ENCODE measurements around the gene ZNF883. TPM values are rescaled to one million over a fixed set of nuclear protein-coding genes. Genes with fewer than 3 reads are reported as not detected.

Gene ZNF883
- total and polyA plus RNA-seq, 4 donors, result 0.26 to 2.2 (median 0.61) TPM

GRCh38 chr9:113056191-113057106 lies 44.5 kb upstream of the ZNF883 start, which contains the start of gene ZFP37:
Gene ZFP37 (minus strand): TSS chr9:113056724. CDS start chr9:113056688, 36 bp downstream.
- ATAC-seq (ENCODE audit: insufficient read depth, low FRiP score) (peak; percentile 97), DNase-seq (peak; percentile 95 to 99 (median 97))
- Histone ChIP-seq H3K27me3 (ENCODE audit: control insufficient read depth in 3 of 3, insufficient read depth in 3 of 3, low read length in 2 of 3) (peaks cover 4 to 17% (median 12%) of the 10 kb centered on the region in 3 donors), H3K4me3 (peak within 1 kb of the TSS; percentile 56), H3K9me3 (ENCODE audit: control insufficient read depth in 4 of 4, insufficient read depth in 3 of 4, low read length in 3 of 4) (peaks cover 7 to 38% (median 23%) of the 10 kb centered on the region in 4 donors), H3K4me1 (ENCODE audit: control insufficient read depth in 5 of 5, insufficient read depth in 5 of 5, low read length in 5 of 5) (peaks cover 0 to 3% (median 0%) of the 10 kb centered on the region in 5 donors), H3K9ac (ENCODE audit: insufficient read depth in 1 of 2, low read length in 2 of 2) (peak within 1 kb of the TSS; percentile 74 to 88), H3K36me3 (ENCODE audit: control insufficient read depth in 4 of 4, insufficient read depth in 4 of 4, low read length in 4 of 4) (peaks cover 0 to 17% (median 6%) of the 10 kb centered on the region in 4 donors), H3K27ac (ENCODE audit: low read depth in 1 of 2, low read length in 1 of 2) (peak within 1 kb of the TSS; percentile 52 to 75)
- no peak for TF ChIP-seq CTCF (IDR thresholded peaks at IDR 0.05; ENCODE audit: control extremely low read depth, extremely low read depth)
- WGBS, 2 donors, result 3 to 4% methylated on average over 62 of the region's 62 CpGs

GRCh38 chr9:113042884-113043657 lies 31.1 kb upstream of the ZNF883 start:
- Histone ChIP-seq H3K9ac (ENCODE audit: insufficient read depth in 1 of 2, low read length in 2 of 2) (no peak overlapping the region), H3K27ac (ENCODE audit: low read depth in 1 of 2, low read length in 1 of 2) (no peak overlapping the region), H3K4me1 (ENCODE audit: control insufficient read depth in 5 of 5, insufficient read depth in 5 of 5, low read length in 5 of 5) (no peaks in the 10 kb centered on the region), H3K27me3 (ENCODE audit: control insufficient read depth in 3 of 3, insufficient read depth in 3 of 3, low read length in 2 of 3) (no peaks in the 10 kb centered on the region), H3K9me3 (ENCODE audit: control insufficient read depth in 4 of 4, insufficient read depth in 3 of 4, low read length in 3 of 4) (peaks cover 10 to 71% (median 53%) of the 10 kb centered on the region in 4 donors), H3K4me3 (no peak overlapping the region), H3K36me3 (ENCODE audit: control insufficient read depth in 4 of 4, insufficient read depth in 4 of 4, low read length in 4 of 4) (peaks cover 3 to 54% (median 45%) of the 10 kb centered on the region in 4 donors)
- TF ChIP-seq CTCF (IDR thresholded peaks at IDR 0.05; ENCODE audit: control extremely low read depth, extremely low read depth), result no peak
- no peak for DNase-seq
- WGBS, 2 donors, result 93 to 95% methylated on average over 4 of the region's 4 CpGs
- no peak for ATAC-seq (ENCODE audit: insufficient read depth, low FRiP score)

GRCh38 chr9:113026200-113026599 lies 14.2 kb upstream of the ZNF883 start:
- WGBS, 2 donors, result 66 to 78% methylated on average over 1 of the region's 1 CpG
- no peak for ATAC-seq (ENCODE audit: insufficient read depth, low FRiP score)
- no peak for TF ChIP-seq CTCF (IDR thresholded peaks at IDR 0.05; ENCODE audit: control extremely low read depth, extremely low read depth)

More at GRCh38 chr9:113026200-113026599, 14.2 kb upstream of the ZNF883 start:
- no peaks in the 10 kb centered on the region for H3K36me3 ChIP-seq (ENCODE audit: control insufficient read depth in 4 of 4, insufficient read depth in 4 of 4, low read length in 4 of 4)
- H3K27ac ChIP-seq (ENCODE audit: low read depth in 1 of 2, low read length in 1 of 2), result no peak overlapping the region
- no peaks in the 10 kb centered on the region for H3K4me1 ChIP-seq (ENCODE audit: control insufficient read depth in 5 of 5, insufficient read depth in 5 of 5, low read length in 5 of 5)
- peaks cover 0 to 20% (median 15%) of the 10 kb centered on the region in 4 donors for H3K9me3 ChIP-seq (ENCODE audit: control insufficient read depth in 4 of 4, insufficient read depth in 3 of 4, low read length in 3 of 4)
- no peak overlapping the region for H3K4me3 ChIP-seq
- no peak for DNase-seq
- H3K27me3 ChIP-seq (ENCODE audit: control insufficient read depth in 3 of 3, insufficient read depth in 3 of 3, low read length in 2 of 3), result no peaks in the 10 kb centered on the region
- no peak overlapping the region for H3K9ac ChIP-seq (ENCODE audit: insufficient read depth in 1 of 2, low read length in 2 of 2)

All from lung (tissue), 12 donors.